Measurements from ENCODE around the gene GHRL. TPM values are rescaled to one million over a fixed set of nuclear protein-coding genes. Genes with fewer than 3 reads are reported as not detected.

The GHRL gene
- polyA plus RNA-seq, 1 donor: 2.7 TPM

GRCh38 chr3:10245081-10245712 is 47.5 kb downstream of the GHRL start:
- no peak for DNase-seq

- no peak for DNase-seq
These were observed 48.7 kb downstream of the GHRL start for GRCh38 chr3:10244009-10244408.

- DNase-seq: no peak
These were observed 50.3 kb downstream of the GHRL start for GRCh38 chr3:10242182-10243065.

DNA sequence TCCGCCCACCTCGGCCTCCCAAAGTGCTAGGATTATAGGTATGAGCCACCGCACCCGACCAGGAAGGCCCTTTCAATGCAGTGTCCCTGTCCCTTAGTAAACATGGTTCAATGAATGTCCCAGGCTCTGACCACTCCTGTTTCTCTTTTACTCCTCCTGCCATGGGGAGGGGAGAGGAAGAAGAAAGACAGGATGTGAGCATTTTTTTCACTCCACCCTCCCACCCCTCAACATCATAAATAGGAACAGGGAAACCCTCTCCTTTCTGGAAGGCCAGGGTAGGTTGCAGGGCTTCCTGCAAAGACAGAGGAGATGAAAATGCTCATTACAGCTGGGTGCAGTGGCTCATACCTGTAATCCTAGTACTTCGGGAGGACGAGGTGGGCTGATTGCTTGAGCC is 51.9 kb downstream of the GHRL start:
- DNase-seq: no peak

- no peak for DNase-seq
These were observed 54.2 kb downstream of the GHRL start for GRCh38 chr3:10238345-10239183.

Other genes with a start within 250 kb of the GHRL start
- gene FANCD2OS, start 184.7 kb downstream of the GHRL start, polyA plus RNA-seq (ENCODE audit: insufficient read length): 0.81 TPM
- 194 TPM for gene BRK1, start 177.3 kb downstream of the GHRL start, polyA plus RNA-seq (ENCODE audit: insufficient read length)
- 93.1 TPM for gene VHL, start 151.2 kb downstream of the GHRL start, polyA plus RNA-seq (ENCODE audit: insufficient read length)
- gene IRAK2, start 128.0 kb downstream of the GHRL start, polyA plus RNA-seq (ENCODE audit: insufficient read length): 1.00 TPM
- 41.0 TPM for gene TATDN2, start 44.5 kb downstream of the GHRL start, polyA plus RNA-seq (ENCODE audit: insufficient read length)
- 117 TPM for gene SEC13, start 28.2 kb upstream of the GHRL start, polyA plus RNA-seq (ENCODE audit: insufficient read length)
- 1.1 TPM for gene ATP2B2, start 212.6 kb upstream of the GHRL start, polyA plus RNA-seq (ENCODE audit: insufficient read length)

All from left kidney (tissue), 2 donors.